Renal cortical epithelial cell (primary cell): ENCODE results near the gene CERS3. TPM values are rescaled to one million over a fixed set of nuclear protein-coding genes. Genes with fewer than 3 reads are reported as not detected.
"Not testable (repeated sequence)": the region's sequence is repeated elsewhere in the genome, so short reads cannot be mapped to it uniquely, and the experiment has no call there.

Experiments used
- DNase-seq: peaks from one replicate; pipeline ENCODE4 v3.0.0-alpha.2; 2011; ENCODE audit warnings: low read depth
- total RNA-seq: library from RNA; depleted of rRNA; stranded (reverse); fragments of >200 nt; gene quantifications from 2 replicates; pipeline ENCODE4 v1.2.3, GENCODE V29; 2014

Gene CERS3
- total RNA-seq, 1 donor from 2014 or later = not detected

GRCh38 chr15:100464888-100465287 is 63.9 kb downstream of the CERS3 start:
- no peak for DNase-seq

- DNase-seq = no peak
These were observed 64.5 kb downstream of the CERS3 start for GRCh38 chr15:100464256-100464655.

- no peak for DNase-seq
These were observed 65.2 kb downstream of the CERS3 start for GRCh38 chr15:100463515-100463914.

GRCh38 chr15:100461049-100461448 is 67.7 kb downstream of the CERS3 start:
- no peak for DNase-seq

GRCh38 chr15:100457201-100457600 is 71.5 kb downstream of the CERS3 start:
- DNase-seq = peak; percentile 7

- DNase-seq = no peak
These were observed 74.6 kb downstream of the CERS3 start for GRCh38 chr15:100454148-100454547.

GRCh38 chr15:100448481-100448880 is 80.3 kb downstream of the CERS3 start:
- no peak for DNase-seq

- not testable (repeated sequence) for DNase-seq
These were observed 87.7 kb downstream of the CERS3 start for GRCh38 chr15:100441063-100441462.

- DNase-seq = no peak
These were observed 89.2 kb downstream of the CERS3 start for GRCh38 chr15:100439514-100439913.

- peak; percentile 7 for DNase-seq
These were observed 90.2 kb downstream of the CERS3 start for GRCh38 chr15:100438570-100438969.

GRCh38 chr15:100437261-100437660 is 91.5 kb downstream of the CERS3 start:
- no peak for DNase-seq

GRCh38 chr15:100434561-100434960 is 94.2 kb downstream of the CERS3 start:
- no peak for DNase-seq

- DNase-seq = no peak
These were observed 94.7 kb downstream of the CERS3 start for GRCh38 chr15:100434038-100434437.

GRCh38 chr15:100433304-100433703 is 95.4 kb downstream of the CERS3 start:
- DNase-seq = no peak

- no peak for DNase-seq
These were observed 98.3 kb downstream of the CERS3 start for GRCh38 chr15:100430411-100430810.

- DNase-seq = no peak
These were observed 99.5 kb downstream of the CERS3 start for GRCh38 chr15:100429116-100429728.

GRCh38 chr15:100426937-100427336 is 101.8 kb downstream of the CERS3 start:
- no peak for DNase-seq

GRCh38 chr15:100405179-100405578 is 123.6 kb downstream of the CERS3 start:
- no peak for DNase-seq

- no peak for DNase-seq
These were observed 127.8 kb downstream of the CERS3 start for GRCh38 chr15:100400996-100401395.

- DNase-seq = no peak
These were observed 133.9 kb downstream of the CERS3 start for GRCh38 chr15:100394736-100395440.

GRCh38 chr15:100393008-100393407 is 135.7 kb downstream of the CERS3 start:
- DNase-seq = no peak

GRCh38 chr15:100385300-100386050 is 143.3 kb downstream of the CERS3 start:
- DNase-seq = no peak

- no peak for DNase-seq
These were observed 144.7 kb downstream of the CERS3 start for GRCh38 chr15:100384108-100384410.
